Activated T-cell treated with anti-CD3 and anti-CD28 coated beads for 24 hours (primary cell): Measurements from ENCODE around the gene ZKSCAN4.

Experiments used
- DNase-seq: peaks from one replicate; pipeline ENCODE4 v3.0.0-alpha.2; 2020; ENCODE audit warnings: low read depth

ZKSCAN4 gene

DNA sequence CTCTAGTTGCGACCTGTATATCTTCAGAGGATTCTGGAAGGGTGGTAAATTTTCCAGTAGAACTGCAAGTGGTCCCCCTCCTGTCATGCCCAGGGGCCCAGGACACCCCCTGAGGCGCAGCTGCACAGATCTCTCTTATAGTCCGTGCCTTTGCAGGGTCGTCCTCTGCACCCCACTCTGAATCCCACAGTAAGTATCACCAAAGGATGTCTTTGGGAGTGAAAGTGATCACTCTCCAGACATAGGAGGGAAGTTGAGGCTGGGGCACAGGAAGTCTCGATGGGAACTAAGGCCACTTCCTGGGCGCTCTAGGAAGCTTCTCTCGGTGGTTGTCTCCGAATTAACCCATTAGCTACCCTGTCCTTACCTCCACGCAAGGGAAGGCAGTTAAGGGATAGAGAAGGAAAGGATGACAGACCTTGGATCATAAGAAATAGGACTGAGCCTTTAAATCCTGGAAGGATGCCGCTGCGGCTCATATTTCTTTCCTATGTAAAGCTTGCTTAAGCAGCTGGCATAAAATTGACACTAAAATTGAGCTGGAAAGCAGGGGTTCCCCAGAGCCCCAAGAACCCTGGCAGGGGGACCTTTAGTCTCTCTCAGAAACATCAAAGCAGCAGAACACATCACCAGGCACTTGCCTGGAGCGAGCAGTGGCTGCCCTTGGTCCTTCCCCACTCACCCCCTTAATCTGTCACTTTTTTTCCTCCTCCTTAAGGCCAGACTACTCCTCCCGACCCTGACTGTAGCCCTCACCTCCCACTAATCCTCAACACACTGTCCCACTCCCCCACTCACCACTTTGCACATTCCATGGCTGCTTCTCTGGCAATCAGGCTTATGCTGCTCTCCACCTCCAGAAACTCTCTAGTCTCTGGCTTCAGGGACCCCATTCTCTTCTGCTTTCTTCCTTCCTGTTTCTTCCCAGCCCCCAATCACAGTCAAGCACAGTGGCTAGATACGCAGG lies at the start of gene ZKSCAN4:
Gene ZKSCAN4 (minus strand): TSS at position 261 of the 967 bp plus-strand sequence. CDS start 289 bp downstream, outside the sequence.
- DNase-seq = peak; percentile 81

DNA sequence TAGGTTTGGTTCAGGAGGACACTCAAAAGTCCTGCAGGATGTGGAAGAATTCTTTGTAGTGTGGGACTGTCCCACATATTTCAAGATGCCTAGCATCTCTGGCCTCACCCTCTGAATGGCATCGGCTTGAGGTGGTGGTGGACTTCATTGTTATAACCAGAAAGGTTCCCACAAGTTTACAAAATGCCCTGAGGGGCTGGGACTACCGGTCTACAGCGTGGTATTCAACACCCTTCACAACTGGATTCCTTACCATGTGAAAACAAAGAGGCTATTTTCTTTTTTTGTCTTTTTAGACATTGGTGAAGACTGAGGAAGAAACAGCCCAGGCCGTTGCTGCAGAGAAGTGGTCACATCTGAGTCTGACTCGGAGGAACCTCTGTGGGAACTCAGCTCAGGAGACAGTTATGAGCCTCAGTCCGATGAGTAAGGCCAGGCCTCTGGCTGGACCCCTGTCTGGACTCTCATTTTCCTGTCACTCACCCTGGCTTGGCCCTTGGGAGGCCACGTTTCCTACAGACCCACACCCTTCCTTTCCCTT lies 44.5 kb upstream of the ZKSCAN4 start:
- DNase-seq = no peak

DNA sequence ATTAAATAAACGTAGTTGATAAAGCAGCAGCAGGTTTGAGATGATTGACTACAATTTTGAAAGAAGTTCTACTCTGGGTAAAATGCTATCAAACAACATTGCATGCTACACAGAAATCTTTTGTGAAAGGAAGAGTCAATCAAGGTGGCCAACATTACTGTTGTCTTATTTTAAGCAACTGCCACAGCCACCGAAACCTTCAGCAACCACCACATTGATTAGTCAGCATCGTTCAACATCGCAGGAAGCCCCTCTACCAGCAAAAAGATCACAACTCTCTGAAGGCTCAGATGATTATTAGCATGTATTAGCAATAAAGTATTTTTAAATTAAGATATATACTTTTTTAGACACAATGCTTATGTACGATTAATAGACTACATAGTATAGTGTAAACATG lies 43.3 kb upstream of the ZKSCAN4 start:
- no peak for DNase-seq

DNA sequence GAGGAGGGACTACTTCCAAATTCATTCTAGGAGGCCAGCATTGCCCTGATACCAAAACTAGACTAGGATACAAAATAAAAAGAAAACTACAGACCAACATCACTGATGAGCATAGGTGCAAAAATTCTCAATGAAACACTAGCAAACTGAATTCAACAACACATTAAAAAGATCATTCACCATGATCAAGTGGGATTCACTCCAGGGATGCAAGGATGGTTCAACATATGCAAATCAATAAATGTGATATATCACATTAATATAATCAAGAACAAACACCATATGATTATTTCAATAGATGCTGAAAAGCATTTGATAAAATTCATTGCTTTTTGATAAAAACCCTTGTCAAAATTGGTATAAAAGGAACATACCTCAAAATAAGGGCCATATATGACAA lies 39.5 kb upstream of the ZKSCAN4 start:
- DNase-seq = no peak

DNA sequence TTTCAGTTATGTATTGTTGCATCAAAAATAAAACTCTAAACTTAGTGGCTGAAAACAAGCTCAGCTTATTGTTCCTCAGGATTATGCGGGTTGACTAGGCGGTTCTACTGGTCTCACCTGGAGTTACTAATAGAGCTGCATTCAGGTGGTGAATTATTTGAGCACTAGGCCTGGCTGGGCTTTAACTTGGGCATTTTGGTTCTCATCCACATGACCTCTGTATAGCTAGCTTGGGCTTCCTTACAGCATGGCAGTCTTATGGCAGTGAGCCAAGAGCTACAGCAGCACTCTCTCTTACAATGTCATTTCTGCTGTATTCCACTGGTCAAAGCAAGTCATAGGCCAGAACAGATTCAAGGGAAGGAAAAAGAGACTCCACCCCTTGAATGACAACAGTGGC lies 30.9 kb upstream of the ZKSCAN4 start:
- no peak for DNase-seq

DNA sequence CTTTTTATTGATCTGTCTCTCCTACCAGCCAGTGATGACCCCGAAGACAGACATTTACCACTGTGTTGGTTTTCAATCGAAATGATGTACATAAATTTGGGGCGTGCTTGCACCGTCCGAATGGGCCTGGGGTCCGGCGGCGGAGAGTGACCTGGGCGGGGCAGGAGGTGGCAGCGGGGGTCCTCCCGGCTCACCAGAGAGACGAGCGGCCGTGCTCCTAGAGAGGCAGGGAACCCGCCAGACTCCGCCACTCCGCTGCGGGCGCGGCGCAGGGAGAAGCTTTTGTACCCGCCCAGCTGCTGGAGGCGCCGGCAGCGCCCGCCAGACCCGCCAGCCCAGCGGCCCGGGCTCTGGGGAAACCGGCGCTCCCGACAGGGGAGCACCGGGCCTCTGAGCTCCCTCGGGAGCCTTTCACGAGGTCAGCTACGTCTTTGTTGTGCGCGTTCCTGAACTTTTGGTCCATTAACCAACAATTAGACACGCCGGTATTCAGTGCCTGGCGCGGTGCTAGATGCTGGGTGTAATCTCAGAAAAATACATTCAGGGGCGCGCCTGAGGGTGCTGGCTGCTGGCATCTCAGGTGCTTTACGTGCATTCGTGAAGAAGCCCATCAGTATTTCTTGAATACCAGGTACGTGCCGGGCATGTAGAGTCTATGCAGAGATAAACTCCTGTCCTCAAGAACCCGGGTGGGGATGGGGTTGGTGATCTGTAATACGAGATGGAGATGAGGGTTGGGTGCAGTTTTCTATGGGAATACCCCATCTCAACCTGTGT lies 29.4 kb upstream of the ZKSCAN4 start, which contains the start of gene PGBD1:
Gene PGBD1 (plus strand): TSS at position 285 of the 777 bp plus-strand sequence. CDS start 2,242 bp downstream, outside the sequence.
- peak; percentile 46 for DNase-seq

DNA sequence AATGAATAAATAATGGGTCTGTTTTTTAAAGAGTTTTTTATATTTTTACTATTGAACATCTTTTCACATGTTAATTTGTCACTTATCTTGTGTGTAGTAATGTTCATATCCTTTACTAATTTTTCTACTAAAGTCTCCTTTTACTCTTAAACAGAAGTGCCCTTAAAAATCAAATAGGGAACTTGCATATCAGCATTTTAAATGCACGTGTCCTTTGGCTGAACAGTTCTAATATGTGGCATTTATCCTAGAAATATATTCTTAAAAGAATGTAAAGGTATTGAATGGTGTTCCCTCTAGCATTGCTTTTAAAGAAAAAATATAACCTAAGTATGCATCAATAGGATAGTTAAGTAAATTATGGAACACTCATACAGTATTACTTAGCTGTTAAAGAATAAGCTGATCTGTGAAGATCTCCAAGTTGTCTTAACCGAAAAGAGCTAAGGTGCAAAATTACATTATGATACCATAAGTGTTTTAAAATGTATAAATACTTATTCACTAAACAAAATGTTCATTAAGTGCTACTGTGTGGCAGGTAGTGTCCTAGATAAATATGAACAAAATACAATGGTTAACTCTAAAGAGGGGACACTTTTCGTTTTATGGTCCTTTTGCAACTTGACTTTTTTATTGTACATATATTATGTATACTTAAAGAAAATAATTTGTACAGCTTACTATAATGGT lies 28.7 kb upstream of the ZKSCAN4 start:
- DNase-seq = no peak

DNA sequence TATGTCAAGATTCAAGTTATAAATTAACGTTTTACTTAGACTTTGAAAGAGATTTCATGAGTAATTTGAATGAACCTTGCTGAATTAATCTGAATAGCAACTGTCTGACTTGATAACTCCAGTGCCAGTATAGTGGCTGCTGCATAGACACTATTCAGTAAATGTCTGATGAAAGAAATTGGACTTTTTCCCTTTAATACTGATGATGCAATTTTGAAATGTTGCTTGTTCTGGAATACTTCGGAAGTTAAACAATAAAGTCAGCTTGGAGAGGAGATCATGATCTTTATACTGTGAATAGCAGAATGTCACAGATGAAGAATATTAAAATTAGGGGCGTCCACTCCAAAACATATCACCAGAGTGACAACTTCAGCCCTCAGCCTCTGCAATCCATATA lies 25.7 kb upstream of the ZKSCAN4 start:
- DNase-seq = no peak

DNA sequence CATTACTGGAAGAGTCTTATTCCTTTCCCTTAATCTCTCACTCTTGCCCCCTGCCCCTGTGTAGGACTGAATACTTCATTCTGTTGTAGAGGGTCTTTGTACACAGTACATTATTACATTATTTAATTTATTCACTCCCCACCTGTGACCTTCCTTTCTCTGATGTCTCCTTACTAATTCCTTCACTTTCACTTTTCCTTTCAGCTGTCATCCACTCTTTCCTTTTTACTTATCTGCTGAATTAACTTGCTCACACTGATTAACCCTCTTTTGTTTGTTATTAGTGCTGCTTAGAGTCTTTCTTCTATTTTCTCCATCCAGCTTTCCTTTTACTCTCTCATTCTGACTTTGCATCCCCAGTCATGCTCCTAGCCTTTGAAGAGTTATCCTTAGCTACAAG lies 22.8 kb upstream of the ZKSCAN4 start:
- no peak for DNase-seq

DNA sequence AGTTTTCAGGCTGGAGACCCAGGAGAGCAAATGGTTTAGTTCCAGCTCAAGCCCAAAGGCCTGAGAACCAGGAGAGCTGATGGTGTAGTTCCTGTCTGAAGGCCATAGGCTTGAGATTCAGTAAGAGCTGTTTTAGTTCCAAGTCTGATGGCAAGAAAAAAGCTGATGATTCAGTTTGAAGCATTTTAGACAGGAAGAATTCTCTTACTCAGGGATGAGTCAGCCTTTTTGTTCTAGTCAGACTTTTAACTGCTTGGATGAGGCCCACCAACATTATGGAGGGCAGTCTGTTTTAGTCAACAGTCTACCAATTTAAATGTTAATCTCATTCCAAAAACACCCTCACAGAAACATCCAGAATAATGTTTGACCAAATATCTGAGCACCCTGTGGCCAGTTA lies 17.4 kb upstream of the ZKSCAN4 start:
- DNase-seq = no peak

DNA sequence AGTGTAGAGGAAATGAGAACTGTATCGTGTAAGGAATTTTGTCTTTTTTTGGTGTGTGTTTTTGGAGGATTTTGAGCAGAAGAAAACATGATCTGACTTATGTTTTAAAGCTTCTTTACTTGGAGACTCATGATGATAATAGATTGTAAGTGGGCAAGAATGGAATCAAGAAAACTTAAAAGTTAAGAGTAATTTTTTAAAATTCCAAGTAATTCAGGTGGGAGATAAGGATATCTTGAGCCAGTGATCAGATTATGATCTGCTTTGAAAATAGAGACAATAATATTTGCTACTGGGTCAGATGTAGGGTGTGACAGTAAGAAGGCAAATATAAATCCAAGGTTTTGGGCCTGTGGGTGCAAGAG lies 15.6 kb upstream of the ZKSCAN4 start:
- DNase-seq = no peak

DNA sequence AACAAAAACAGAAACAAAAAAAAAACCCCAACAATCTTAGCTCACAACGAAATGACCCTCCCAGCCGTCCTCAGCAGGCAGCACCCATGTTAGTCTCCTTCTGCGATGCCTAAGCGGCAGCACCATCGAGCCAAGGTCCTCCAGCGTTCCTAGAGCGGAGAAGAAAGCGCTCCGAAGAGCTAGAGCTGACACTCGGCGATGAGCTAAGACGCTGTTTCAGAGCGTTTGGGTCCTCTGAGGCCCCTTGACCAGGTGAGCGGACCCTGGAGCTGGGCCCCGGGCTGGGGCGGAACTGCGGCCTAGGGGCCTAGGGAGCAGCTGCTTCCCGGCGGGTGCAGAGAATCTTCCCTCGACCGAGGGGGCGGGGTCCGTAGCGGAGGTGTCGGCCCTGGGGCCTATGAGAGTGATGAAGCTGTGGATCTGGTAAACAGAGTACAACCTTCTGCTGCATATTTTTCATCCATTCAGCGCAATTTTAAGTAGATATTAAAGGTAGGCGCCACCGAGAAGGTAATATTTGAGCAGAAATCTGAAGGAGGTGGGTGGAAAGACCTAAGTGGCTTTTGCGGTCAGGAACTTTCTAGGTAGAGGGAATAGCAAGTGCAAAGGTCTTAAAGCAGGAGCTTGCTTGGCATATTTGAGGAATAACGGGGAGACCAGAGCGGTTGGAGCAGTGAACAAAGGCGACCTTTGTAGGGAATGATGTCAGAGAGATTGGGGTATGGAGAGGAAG lies 15.1 kb upstream of the ZKSCAN4 start, which contains the start of gene ZSCAN26:
Gene ZSCAN26 (plus strand): TSS at position 182 of the 733 bp plus-strand sequence. CDS start 4,777 bp downstream, outside the sequence.
- peak; percentile 80 for DNase-seq

DNA sequence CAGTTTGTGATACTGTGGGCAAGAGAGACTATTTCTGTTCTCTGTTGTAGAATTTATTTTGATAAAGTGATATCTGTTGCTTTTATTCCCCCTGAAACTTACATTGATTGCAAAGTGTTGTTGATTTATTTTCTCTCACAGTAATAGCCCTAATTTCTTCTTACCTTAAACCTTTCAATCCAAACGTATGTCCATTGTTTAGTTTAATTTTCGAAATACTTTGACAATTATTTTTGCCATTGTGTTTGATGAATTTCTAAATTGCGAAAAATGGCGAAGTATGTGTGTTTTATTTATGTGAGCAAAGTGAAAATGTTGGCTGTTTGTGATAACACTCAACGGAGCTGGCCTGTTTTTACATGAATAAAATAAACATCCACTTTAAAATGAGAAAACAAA lies 14.5 kb upstream of the ZKSCAN4 start:
- no peak for DNase-seq

DNA sequence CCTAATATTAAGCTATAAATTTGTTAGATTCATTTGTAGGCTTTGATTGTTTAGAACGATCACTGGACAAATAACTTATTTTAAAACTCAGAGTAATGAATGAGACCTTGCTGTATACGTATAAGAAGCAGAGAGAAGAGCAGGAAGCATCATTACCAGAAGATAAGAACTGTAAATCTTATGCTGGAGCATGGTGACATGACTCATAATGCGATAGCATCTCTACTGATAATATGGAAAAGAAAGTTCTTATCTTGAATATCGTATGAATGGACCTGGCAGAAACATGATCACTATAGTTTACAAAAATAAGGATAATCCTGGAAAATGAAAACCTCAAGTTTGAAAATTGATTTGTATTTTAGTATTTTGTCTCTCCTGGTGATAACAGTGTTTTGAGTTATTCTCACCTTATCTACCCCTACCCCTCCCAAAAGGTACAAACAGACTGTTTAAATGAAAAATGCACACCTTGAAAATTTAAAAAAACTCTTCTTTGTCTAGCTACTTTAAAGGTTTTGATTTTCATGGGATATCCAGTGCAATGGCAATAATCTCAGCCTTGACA lies 12.8 kb upstream of the ZKSCAN4 start:
- no peak for DNase-seq

DNA sequence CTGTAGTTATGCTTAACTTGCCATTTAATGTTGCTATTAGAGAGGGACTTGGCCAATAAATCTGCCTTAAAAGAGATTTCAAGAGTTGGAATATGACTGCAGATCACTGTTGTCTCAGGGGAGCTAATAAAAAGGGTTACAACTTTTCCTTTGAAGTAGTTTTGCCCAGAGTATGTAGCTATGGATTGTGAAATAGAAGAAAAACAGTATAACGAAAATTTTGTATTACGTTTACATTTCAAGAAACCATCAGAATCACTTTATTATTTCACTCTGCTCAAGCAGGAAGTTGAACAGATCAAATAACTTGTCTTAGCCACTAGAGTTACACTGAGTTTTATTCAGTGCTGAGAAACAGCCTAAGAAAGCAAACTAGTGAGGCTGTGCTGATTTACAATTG lies 11.9 kb upstream of the ZKSCAN4 start:
- DNase-seq = no peak

DNA sequence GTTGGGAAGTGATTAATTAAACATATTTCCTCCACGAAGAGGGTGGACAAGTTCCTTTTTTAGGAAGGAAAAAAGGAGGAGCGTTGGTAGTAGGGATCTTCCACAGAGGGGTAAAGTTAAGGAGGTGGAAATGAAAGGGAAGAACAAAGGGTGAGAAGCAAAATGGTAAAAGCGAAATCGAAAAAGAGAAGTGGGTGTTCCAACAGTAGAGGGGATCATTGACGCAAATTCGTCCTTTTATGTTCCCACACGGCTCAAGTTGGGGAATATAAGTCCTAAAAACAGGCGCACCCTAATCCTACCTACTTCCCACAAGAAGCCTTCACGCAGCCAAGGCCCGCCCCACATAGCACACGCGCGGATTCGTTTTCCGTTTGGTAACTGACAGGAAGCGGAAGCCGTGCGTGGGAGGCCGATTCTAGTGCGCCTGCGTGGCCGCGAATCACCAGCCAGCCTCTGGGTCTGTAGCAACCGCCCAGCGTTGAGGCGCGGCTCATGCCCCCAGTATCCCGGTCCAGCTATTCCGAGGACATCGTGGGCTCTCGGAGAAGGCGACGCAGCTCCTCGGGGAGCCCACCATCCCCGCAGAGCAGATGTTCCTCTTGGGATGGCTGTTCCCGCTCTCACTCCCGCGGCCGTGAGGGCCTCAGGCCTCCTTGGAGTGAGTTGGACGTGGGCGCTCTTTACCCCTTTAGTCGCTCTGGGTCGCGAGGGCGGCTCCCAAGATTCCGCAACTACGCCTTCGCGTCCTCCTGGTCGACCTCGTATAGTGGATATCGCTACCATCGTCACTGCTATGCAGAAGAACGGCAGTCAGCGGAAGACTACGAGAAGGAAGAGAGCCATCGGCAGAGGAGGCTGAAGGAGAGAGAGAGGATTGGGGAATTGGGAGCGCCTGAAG lies 7.1 kb upstream of the ZKSCAN4 start, which contains the start of gene NKAPL:
Gene NKAPL (plus strand): TSS at position 421 of the 901 bp plus-strand sequence. CDS start 75 bp downstream, at position 496.
- peak; percentile 52 for DNase-seq

DNA sequence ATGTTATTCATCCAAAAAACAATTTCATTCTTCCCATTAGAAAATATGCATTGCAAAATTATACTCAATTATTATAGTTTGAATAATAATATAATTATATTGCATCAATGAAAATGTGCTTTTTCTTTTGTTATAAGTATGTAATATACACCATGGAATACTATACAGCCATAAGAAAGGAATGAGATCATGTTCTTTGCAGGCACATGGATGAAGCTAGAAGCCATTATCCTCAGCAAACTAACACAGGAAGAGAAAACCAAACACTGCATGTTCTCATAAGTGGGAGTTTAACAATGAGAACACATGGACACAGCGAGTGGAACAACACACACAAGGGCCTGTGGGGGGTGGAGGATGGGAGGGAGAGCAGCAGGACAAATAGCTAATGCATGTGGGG lies 5.0 kb upstream of the ZKSCAN4 start:
- DNase-seq = no peak

DNA sequence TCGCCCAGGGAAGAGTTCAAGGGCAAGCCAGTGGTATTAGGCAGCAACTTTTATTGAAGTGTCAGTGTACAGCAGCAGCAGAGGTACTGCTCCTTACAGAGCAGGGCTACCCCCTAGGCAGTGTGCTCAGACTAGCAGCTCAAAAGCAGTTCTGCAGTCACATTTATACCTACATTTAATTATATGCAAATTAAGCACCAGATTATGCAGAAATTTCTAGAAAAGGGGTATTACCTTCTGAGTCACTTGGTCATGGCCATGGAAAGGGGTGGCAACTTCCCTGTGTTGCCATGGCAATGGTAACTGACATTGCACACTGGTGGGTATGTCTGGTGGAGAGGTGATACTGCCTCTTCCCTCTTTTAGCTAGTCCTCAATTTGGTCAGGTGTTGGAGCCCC lies 2.1 kb upstream of the ZKSCAN4 start:
- no peak for DNase-seq

DNA sequence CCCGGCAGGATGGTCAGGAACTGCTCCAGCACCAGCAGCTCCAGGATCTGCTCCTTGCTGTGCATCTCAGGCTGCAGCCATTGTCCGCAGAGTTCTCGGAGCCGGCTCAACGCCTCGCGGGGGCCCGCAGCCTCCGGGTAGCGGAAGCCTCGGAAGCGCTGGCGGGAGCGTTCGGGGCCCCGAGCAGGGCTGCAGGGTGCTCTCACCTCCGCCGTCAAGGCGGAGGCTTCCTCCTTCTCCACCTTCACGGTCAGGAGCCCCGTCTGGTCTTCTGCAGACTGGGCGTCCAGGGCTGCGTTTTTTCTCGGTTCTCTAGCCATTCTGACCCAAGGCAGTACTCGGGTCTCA lies 434 bp downstream of the ZKSCAN4 start:
- DNase-seq = peak; percentile 12

DNA sequence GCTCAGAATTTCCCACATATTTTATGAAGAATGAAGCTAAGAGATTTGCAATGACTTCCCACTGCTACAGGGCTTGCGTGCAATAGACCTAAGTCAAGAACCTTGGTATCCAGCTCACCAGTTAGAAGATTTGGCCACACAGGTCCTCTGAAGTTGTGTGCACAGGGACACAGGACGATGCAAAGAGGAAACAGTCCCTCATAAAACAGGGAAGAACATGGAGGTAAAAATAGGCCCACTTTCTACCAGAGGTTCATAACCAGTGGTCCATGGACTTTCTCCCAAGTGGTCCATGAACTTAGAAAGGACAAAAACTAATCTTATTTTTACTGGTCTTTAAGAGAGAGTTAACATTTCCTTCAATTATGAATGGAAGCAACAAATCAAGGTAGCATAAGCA lies 1.3 kb downstream of the ZKSCAN4 start:
- no peak for DNase-seq
